Coronary artery (tissue), 2 donors: Measurements from ENCODE around the gene ELFN1.

Experiments
- DNase-seq: peaks from one replicate; pipeline ENCODE4 v3.0.0-alpha.2; 2017; ENCODE audit warnings: low spot score
- H3K27ac ChIP-seq, 2 donors: fragments of 200-600 bp; sonication (generic); one replicate each; pipeline ENCODE4 v1.5.1; 2016 to 2019
- H3K4me3 ChIP-seq: fragments of 200-600 bp; sonication (generic); 2 replicates; pipeline ENCODE4 v1.5.1; 2016; ENCODE audit warnings: mild to moderate bottlenecking, moderate library complexity
- TF ChIP-seq, protein P1 (sequence below): fragments of 200-600 bp; sonication (generic); IDR thresholded peaks from one replicate; pipeline ENCODE4 v1.5.1; 2019; ENCODE audit warnings: antibody characterized with exemption

The ELFN1 gene

DNA sequence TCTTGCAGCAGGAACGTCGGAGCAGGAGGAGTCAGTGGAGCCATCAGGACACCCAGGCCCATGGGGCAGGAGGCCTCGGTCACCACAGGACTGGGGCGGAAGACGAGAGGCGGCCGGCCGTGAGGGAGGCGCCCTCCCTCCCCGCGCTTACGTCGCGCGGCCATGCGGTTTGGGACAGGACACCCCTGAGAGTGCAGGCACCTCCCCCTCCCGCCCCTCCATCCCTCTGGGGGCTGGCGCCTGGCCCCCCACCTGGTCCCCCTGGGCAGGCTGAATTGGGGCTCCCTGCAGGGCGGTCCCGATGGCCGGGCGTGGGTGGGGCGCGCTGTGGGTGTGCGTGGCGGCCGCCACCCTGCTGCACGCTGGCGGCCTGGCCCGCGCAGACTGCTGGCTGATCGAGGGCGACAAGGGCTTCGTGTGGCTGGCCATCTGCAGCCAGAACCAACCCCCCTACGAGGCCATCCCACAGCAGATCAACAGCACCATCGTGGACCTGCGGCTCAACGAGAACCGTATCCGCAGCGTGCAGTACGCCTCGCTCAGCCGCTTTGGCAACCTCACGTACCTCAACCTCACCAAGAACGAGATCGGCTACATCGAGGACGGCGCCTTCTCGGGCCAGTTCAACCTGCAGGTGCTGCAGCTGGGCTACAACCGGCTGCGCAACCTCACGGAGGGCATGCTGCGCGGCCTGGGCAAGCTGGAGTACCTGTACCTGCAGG lies 74.4 kb downstream of the ELFN1 start:
- TF ChIP-seq, protein P1, sequence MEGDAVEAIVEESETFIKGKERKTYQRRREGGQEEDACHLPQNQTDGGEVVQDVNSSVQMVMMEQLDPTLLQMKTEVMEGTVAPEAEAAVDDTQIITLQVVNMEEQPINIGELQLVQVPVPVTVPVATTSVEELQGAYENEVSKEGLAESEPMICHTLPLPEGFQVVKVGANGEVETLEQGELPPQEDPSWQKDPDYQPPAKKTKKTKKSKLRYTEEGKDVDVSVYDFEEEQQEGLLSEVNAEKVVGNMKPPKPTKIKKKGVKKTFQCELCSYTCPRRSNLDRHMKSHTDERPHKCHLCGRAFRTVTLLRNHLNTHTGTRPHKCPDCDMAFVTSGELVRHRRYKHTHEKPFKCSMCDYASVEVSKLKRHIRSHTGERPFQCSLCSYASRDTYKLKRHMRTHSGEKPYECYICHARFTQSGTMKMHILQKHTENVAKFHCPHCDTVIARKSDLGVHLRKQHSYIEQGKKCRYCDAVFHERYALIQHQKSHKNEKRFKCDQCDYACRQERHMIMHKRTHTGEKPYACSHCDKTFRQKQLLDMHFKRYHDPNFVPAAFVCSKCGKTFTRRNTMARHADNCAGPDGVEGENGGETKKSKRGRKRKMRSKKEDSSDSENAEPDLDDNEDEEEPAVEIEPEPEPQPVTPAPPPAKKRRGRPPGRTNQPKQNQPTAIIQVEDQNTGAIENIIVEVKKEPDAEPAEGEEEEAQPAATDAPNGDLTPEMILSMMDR = no peak
- H3K27ac ChIP-seq = no peak overlapping the region
- H3K4me3 ChIP-seq = no peak overlapping the region
- DNase-seq = no peak

DNA sequence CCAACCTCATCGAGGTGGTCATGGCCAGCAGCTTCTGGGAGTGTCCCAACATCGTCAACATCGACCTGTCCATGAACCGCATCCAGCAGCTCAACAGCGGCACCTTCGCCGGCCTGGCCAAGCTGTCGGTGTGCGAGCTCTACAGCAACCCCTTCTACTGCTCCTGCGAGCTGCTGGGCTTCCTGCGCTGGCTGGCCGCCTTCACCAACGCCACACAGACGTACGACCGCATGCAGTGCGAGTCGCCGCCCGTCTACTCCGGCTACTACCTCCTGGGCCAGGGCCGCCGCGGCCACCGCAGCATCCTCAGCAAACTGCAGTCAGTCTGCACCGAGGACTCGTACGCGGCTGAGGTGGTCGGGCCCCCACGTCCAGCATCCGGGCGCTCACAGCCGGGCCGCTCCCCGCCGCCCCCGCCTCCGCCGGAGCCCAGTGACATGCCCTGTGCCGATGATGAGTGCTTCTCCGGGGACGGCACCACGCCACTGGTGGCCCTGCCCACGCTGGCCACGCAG lies 75.0 kb downstream of the ELFN1 start:
- H3K27ac ChIP-seq = no peak overlapping the region
- TF ChIP-seq, protein P1 = no peak
- DNase-seq = no peak
- no peak overlapping the region for H3K4me3 ChIP-seq

- H3K4me3 ChIP-seq = no peak overlapping the region
- no peak for DNase-seq
- TF ChIP-seq, protein P1 = no peak
- H3K27ac ChIP-seq = no peak overlapping the region
Observed at GRCh38 chr7:1745576-1746490, 75.8 kb downstream of the ELFN1 start.

GRCh38 chr7:1746491-1746975 lies 76.5 kb downstream of the ELFN1 start:
- no peak for DNase-seq
- Histone ChIP-seq H3K4me3 (no peak overlapping the region), H3K27ac (no peak overlapping the region)
- TF ChIP-seq, protein P1 = no peak

DNA sequence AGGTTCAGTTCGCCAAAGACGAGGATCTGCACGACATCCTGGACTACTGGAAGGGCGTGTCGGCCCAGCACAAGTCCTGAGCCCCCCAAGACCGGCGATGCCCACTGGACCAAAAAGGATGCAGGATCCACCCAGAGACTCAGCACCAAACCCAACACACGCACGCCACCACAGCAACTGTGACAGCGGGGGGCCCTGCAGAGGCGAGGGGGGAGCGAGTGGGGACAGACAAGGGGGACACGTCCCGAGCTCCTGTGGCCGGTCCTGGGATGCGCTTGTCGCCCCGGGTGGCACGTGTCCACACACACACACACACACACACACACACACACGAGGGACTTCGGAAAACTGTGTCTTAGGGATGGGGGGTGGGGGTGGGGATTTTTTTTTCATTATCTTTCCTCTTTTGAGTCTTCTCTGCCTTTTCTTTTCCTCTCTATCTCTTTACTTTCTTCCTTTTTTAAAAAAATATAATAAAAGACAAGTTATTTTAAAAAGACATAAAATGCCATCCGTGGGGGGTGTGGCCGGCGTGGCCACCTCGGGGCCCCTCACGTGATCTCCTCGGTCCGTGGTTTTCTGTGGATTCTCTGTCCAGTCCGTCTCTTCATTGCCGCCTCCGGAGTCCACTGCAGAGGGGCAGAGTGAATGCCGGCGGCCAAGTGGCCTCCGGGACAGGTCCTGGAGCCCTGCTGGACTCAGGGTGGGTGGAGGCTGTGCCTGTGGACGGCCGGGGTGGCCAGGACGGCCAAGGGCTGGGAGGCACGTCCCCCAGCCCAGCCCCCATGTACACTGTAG lies 77.1 kb downstream of the ELFN1 start:
- no peak overlapping the region for H3K27ac ChIP-seq
- DNase-seq = no peak
- no peak overlapping the region for H3K4me3 ChIP-seq
- TF ChIP-seq, protein P1 = no peak

- Histone ChIP-seq H3K27ac (no peak overlapping the region), H3K4me3 (no peak overlapping the region)
- DNase-seq = no peak
- TF ChIP-seq, protein P1 = no peak
Observed at GRCh38 chr7:1748076-1748838, 78.2 kb downstream of the ELFN1 start.
